ELR (cell line): ENCODE results near the gene TCF12.

Experiments
- DNase-seq: peaks from one replicate; pipeline ENCODE4 v3.0.0-alpha.2; 2015; ENCODE audit warnings: low read depth

Gene TCF12

GRCh38 chr15:57297630-57298029 is 379.2 kb downstream of the TCF12 start:
- DNase-seq = no peak

GRCh38 chr15:57298204-57298603 is 379.8 kb downstream of the TCF12 start:
- DNase-seq = no peak

- no peak for DNase-seq
Observed at GRCh38 chr15:57298843-57299550, 380.6 kb downstream of the TCF12 start.

- DNase-seq = no peak
Observed at GRCh38 chr15:57301307-57301706, 382.9 kb downstream of the TCF12 start.

GRCh38 chr15:57302640-57303257 is 384.3 kb downstream of the TCF12 start:
- DNase-seq = no peak

- DNase-seq = no peak
Observed at GRCh38 chr15:57305009-57305408, 386.6 kb downstream of the TCF12 start.

- peak; percentile 83 for DNase-seq
Observed at GRCh38 chr15:57306161-57306943, 387.9 kb downstream of the TCF12 start.

GRCh38 chr15:57306944-57307411 is 388.5 kb downstream of the TCF12 start:
- no peak for DNase-seq

- no peak for DNase-seq
Observed at GRCh38 chr15:57307527-57308169, 389.2 kb downstream of the TCF12 start.

- no peak for DNase-seq
Observed at GRCh38 chr15:57308170-57308545, 389.7 kb downstream of the TCF12 start.

GRCh38 chr15:57309856-57310760 is 391.7 kb downstream of the TCF12 start:
- DNase-seq = no peak

- DNase-seq = no peak
Observed at GRCh38 chr15:57310876-57311275, 392.4 kb downstream of the TCF12 start.

GRCh38 chr15:57312006-57312317 is 393.5 kb downstream of the TCF12 start:
- DNase-seq = no peak

GRCh38 chr15:57312318-57313133 is 394.1 kb downstream of the TCF12 start:
- DNase-seq = no peak

GRCh38 chr15:57313134-57313483 is 394.7 kb downstream of the TCF12 start:
- no peak for DNase-seq

GRCh38 chr15:57314221-57314620 is 395.8 kb downstream of the TCF12 start:
- DNase-seq = no peak

GRCh38 chr15:57316451-57316850 is 398.0 kb downstream of the TCF12 start:
- no peak for DNase-seq

GRCh38 chr15:57319226-57319918 is 400.9 kb downstream of the TCF12 start:
- DNase-seq = no peak

GRCh38 chr15:57319919-57320560 is 401.6 kb downstream of the TCF12 start:
- DNase-seq = no peak
